Measurements from ENCODE around the gene RPS6KB1. TPM values are rescaled to one million over a fixed set of nuclear protein-coding genes. Genes with fewer than 3 reads are reported as not detected.
A peak's percentile ranks its signal among the peaks of the same experiment; 100 is the strongest.

RPS6KB1 gene
- total and polyA plus RNA-seq, 9 of the 15 experiments (the other 6 are each of a cell fraction or from before 2014, with no cell fraction given), result 8.8 to 60.7 (median 35.1) TPM

DNA sequence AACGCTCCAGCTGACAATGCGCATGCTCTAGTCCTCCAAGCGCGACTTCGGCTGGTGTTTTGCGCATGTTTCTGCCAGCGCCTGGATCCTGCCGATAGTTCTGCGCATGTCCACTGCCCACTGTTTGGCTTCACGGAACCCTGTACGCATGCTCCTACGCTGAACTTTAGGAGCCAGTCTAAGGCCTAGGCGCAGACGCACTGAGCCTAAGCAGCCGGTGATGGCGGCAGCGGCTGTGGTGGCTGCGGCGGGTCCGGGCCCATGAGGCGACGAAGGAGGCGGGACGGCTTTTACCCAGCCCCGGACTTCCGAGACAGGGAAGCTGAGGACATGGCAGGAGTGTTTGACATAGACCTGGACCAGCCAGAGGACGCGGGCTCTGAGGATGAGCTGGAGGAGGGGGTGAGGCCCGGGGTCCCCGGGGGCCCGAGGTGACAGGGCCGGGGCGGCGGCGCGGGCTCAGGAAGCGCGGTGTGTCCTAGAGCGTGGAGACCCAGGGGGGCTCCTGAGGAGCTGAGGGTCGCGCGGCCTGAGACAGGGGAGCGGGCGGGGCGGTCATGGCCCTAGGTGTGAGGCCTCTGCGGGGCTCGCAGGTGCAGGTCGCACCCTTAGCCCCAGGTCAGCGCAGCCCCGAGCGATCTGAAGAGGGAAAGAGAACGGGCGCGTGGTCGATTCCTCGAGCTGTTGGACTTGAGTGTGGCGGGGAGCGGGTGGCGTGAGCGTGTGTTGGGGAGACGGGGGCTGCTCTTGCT is at the start of gene RPS6KB1, which contains the start of gene TUBD1 (continued):
- TF ChIP-seq, protein P1, sequence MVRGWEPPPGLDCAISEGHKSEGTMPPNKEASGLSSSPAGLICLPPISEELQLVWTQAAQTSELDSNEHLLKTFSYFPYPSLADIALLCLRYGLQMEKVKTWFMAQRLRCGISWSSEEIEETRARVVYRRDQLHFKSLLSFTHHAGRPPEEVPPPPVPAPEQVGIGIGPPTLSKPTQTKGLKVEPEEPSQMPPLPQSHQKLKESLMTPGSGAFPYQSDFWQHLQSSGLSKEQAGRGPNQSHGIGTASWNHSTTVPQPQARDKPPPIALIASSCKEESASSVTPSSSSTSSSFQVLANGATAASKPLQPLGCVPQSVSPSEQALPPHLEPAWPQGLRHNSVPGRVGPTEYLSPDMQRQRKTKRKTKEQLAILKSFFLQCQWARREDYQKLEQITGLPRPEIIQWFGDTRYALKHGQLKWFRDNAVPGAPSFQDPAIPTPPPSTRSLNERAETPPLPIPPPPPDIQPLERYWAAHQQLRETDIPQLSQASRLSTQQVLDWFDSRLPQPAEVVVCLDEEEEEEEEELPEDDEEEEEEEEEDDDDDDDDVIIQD (CRISPR knock-in tag; IDR thresholded peaks at IDR 0.05), result no peak
- TF ChIP-seq ARID4B (CRISPR knock-in tag; IDR thresholded peaks at IDR 0.05) (peak; percentile 90), ZNF586 (CRISPR knock-in tag; conservative IDR thresholded peaks at IDR 0.05) (no peak), ZNF174 (CRISPR knock-in tag; IDR thresholded peaks at IDR 0.05) (no peak), NEUROD1 (IDR thresholded peaks at IDR 0.05; ENCODE audit: borderline replicate concordance, low read depth, low read length, partially characterized antibody) (no peak), ILF3 (IDR thresholded peaks at IDR 0.05; ENCODE audit: borderline replicate concordance) (no peak), E2F5 (CRISPR knock-in tag; IDR thresholded peaks at IDR 0.05) (no peak), MECOM (CRISPR knock-in tag; IDR thresholded peaks at IDR 0.05) (no peak), GATAD2B (IDR thresholded peaks at IDR 0.05; ENCODE audit: borderline replicate concordance) (no peak), MCM7 (IDR thresholded peaks at IDR 0.05) (no peak), CREBBP (IDR thresholded peaks at IDR 0.05; ENCODE audit: low read depth, low read length) (no peak), MAFF (IDR thresholded peaks at IDR 0.05; ENCODE audit: low read length) (no peak), HNRNPLL (IDR thresholded peaks at IDR 0.05; ENCODE audit: low read depth, low read length, poor library complexity, severe bottlenecking) (peak; percentile 96), CC2D1A (IDR thresholded peaks at IDR 0.05) (no peak), NCOA6 (IDR thresholded peaks at IDR 0.05) (no peak), MCM2 (IDR thresholded peaks at IDR 0.05; ENCODE audit: low read depth) (no peak)
- TF ChIP-seq, protein P2, sequence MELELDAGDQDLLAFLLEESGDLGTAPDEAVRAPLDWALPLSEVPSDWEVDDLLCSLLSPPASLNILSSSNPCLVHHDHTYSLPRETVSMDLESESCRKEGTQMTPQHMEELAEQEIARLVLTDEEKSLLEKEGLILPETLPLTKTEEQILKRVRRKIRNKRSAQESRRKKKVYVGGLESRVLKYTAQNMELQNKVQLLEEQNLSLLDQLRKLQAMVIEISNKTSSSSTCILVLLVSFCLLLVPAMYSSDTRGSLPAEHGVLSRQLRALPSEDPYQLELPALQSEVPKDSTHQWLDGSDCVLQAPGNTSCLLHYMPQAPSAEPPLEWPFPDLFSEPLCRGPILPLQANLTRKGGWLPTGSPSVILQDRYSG (tag; conservative IDR thresholded peaks at IDR 0.05; ENCODE audit: low read depth), result no peak
